ENCODE measurements around the gene NOTCH2. TPM values are rescaled to one million over a fixed set of nuclear protein-coding genes. Genes with fewer than 3 reads are reported as not detected.

Gene NOTCH2
- total RNA-seq, 3 donors from 2014 or later (not counting 1 experiment from before 2014, with no cell fraction given), result 74.7 to 136 (median 97.4) TPM

- ATAC-seq (no peak), DNase-seq (no peak)
- Histone ChIP-seq H3K27me3 (ENCODE audit: control insufficient read depth, insufficient read depth, low read length) (no peaks in the 10 kb centered on the region), H3K4me1 (ENCODE audit: control insufficient read depth, insufficient read depth, low read length) (peaks cover 13% of the 10 kb centered on the region), H3K4me3 (ENCODE audit: low read length) (no peak overlapping the region), H3K27ac (ENCODE audit: low read length) (no peak overlapping the region), H3K36me3 (ENCODE audit: control insufficient read depth, insufficient read depth, low read length) (peaks cover 52% of the 10 kb centered on the region), H3K9me3 (ENCODE audit: control insufficient read depth, insufficient read depth, low read length) (no peaks in the 10 kb centered on the region)
- Mint-ChIP-seq H3K36me3 (peaks cover 12% of the 10 kb centered on the region), H3K4me1 (peaks cover 13 to 17% of the 10 kb centered on the region in 2 donors), H3K27ac (no peak overlapping the region), H3K9me3 (no peaks in the 10 kb centered on the region), H3K4me3 (no peak overlapping the region), H3K27me3 (ENCODE audit: low read depth in 2 of 2) (no peaks in the 10 kb centered on the region)
- intact Hi-C loops (cut with micrococcal nuclease), result no loop called here
- no peak for TF ChIP-seq CTCF (IDR thresholded peaks at IDR 0.05)
- WGBS (ENCODE audit: insufficient coverage), result 100% methylated on average over 1 of the region's 1 CpG
These were observed 155.4 kb downstream of the NOTCH2 start for GRCh38 chr1:119914071-119914470.

- peaks cover 12% of the 10 kb centered on the region for H3K36me3 Mint-ChIP-seq
- Histone ChIP-seq H3K27me3 (ENCODE audit: control insufficient read depth, insufficient read depth, low read length) (no peaks in the 10 kb centered on the region), H3K4me1 (ENCODE audit: control insufficient read depth, insufficient read depth, low read length) (peaks cover 13% of the 10 kb centered on the region), H3K27ac (ENCODE audit: low read length) (no peak overlapping the region), H3K36me3 (ENCODE audit: control insufficient read depth, insufficient read depth, low read length) (peaks cover 41% of the 10 kb centered on the region), H3K9me3 (ENCODE audit: control insufficient read depth, insufficient read depth, low read length) (no peaks in the 10 kb centered on the region), H3K4me3 (ENCODE audit: low read length) (no peak overlapping the region)
- intact Hi-C loops (cut with micrococcal nuclease), result no loop called here
- peak overlapping the region; percentile 38 to 55 for H3K27ac Mint-ChIP-seq
- H3K9me3 Mint-ChIP-seq, result no peaks in the 10 kb centered on the region
- no peak for DNase-seq
- WGBS (ENCODE audit: insufficient coverage), result 95% methylated on average over 3 of the region's 3 CpGs
- no peak for ATAC-seq
- peaks cover 13 to 17% of the 10 kb centered on the region in 2 donors for H3K4me1 Mint-ChIP-seq
- no peak for TF ChIP-seq CTCF (IDR thresholded peaks at IDR 0.05)
- no peaks in the 10 kb centered on the region for H3K27me3 Mint-ChIP-seq (ENCODE audit: low read depth in 2 of 2)
- no peak overlapping the region for H3K4me3 Mint-ChIP-seq
These were observed 156.5 kb downstream of the NOTCH2 start for GRCh38 chr1:119912963-119913362.

DNA sequence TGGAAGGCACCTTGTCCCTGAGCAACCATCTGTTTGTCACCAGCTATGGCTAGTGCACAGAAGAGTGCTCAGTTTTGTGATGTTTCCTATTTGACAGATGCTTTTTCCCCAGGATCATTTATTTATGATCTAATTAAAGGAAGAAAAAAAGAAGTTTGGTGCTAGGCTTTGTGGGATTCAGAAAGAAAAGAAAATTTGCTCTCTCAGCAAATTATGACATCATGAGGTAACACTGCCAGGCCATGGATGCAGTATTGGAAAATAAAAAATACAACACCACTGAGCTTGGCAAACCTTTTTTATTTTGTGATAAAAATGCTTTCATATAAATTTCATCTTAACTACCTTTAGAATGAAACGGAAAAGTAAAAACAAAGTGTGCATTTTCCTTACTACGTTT lies 157.7 kb downstream of the NOTCH2 start:
- intact Hi-C loops (cut with micrococcal nuclease), result no loop called here
- peaks cover 30% of the 10 kb centered on the region for H3K36me3 ChIP-seq (ENCODE audit: control insufficient read depth, insufficient read depth, low read length)
- ATAC-seq (no peak), DNase-seq (no peak)
- no peak overlapping the region for H3K4me3 ChIP-seq (ENCODE audit: low read length)
- H3K27ac Mint-ChIP-seq, result no peak overlapping the region
- H3K4me1 ChIP-seq (ENCODE audit: control insufficient read depth, insufficient read depth, low read length), result peaks cover 13% of the 10 kb centered on the region
- H3K4me3 Mint-ChIP-seq, result no peak overlapping the region
- H3K27ac ChIP-seq (ENCODE audit: low read length), result no peak overlapping the region
- no peaks in the 10 kb centered on the region for H3K9me3 ChIP-seq (ENCODE audit: control insufficient read depth, insufficient read depth, low read length)
- no peak for TF ChIP-seq CTCF (IDR thresholded peaks at IDR 0.05)
- WGBS (ENCODE audit: insufficient coverage), result no CpG with 5 or more reads among the region's 2 CpGs
- H3K27me3 Mint-ChIP-seq (ENCODE audit: low read depth in 2 of 2), result no peaks in the 10 kb centered on the region
- peaks cover 13 to 17% of the 10 kb centered on the region in 2 donors for H3K4me1 Mint-ChIP-seq
- peaks cover 12% of the 10 kb centered on the region for H3K36me3 Mint-ChIP-seq
- H3K27me3 ChIP-seq (ENCODE audit: control insufficient read depth, insufficient read depth, low read length), result no peaks in the 10 kb centered on the region
- H3K9me3 Mint-ChIP-seq, result no peaks in the 10 kb centered on the region

- peak overlapping the region; percentile 2 for H3K4me3 Mint-ChIP-seq
- peaks cover 0 to 2% of the 10 kb centered on the region in 2 donors for H3K9me3 Mint-ChIP-seq
- Histone ChIP-seq H3K4me1 (ENCODE audit: control insufficient read depth, insufficient read depth, low read length) (peaks cover 13% of the 10 kb centered on the region), H3K27ac (ENCODE audit: low read length) (no peak overlapping the region), H3K36me3 (ENCODE audit: control insufficient read depth, insufficient read depth, low read length) (peaks cover 19% of the 10 kb centered on the region), H3K9me3 (ENCODE audit: control insufficient read depth, insufficient read depth, low read length) (no peaks in the 10 kb centered on the region), H3K27me3 (ENCODE audit: control insufficient read depth, insufficient read depth, low read length) (no peaks in the 10 kb centered on the region), H3K4me3 (ENCODE audit: low read length) (no peak overlapping the region)
- H3K4me1 Mint-ChIP-seq, result peaks cover 17% of the 10 kb centered on the region in 2 donors
- ATAC-seq (peak in 2 of 3 donors; percentile 35 to 54), DNase-seq (no peak)
- peak overlapping the region; percentile 29 to 79 for H3K27ac Mint-ChIP-seq
- WGBS (ENCODE audit: insufficient coverage), result 39% methylated on average over 2 of the region's 4 CpGs
- H3K36me3 Mint-ChIP-seq, result peaks cover 12% of the 10 kb centered on the region
- intact Hi-C loops (cut with micrococcal nuclease), result no loop called here
- peaks cover 0 to 4% of the 10 kb centered on the region in 2 donors for H3K27me3 Mint-ChIP-seq (ENCODE audit: low read depth in 2 of 2)
- TF ChIP-seq CTCF (IDR thresholded peaks at IDR 0.05), result no peak
These were observed 158.8 kb downstream of the NOTCH2 start for GRCh38 chr1:119910618-119911017.
